Stomach smooth muscle (tissue), 2 donors: ENCODE data around the gene HTT.

Source experiments
- H3K27ac ChIP-seq: one replicate; pipeline ENCODE4 v1.7.0; 2013; ENCODE audit warnings: mild to moderate bottlenecking, low read length, inconsistent platforms
- H3K27me3 ChIP-seq, 2 donors: one replicate each; pipeline ENCODE4 v1.7.0; 2013; ENCODE audit warnings: low read length in 2 of 2; ENCODE audit not compliant: insufficient read depth in 2 of 2, control insufficient read depth in 1 of 2
- H3K36me3 ChIP-seq, 2 donors: one replicate each; pipeline ENCODE4 v1.7.0; 2013; ENCODE audit warnings: low read length in 2 of 2; ENCODE audit not compliant: control insufficient read depth in 2 of 2, insufficient read depth in 2 of 2
- H3K4me1 ChIP-seq: one replicate; pipeline ENCODE4 v1.7.0; 2013; ENCODE audit warnings: low read length; ENCODE audit not compliant: control insufficient read depth, insufficient read depth
- H3K4me3 ChIP-seq, 2 donors: one replicate each; pipeline ENCODE4 v1.7.0; 2013; ENCODE audit warnings: low read length in 2 of 2
- H3K9ac ChIP-seq, 2 donors: one replicate each; pipeline ENCODE4 v1.7.0; 2013; ENCODE audit warnings: low read length in 2 of 2, mild to moderate bottlenecking in 1 of 2
- H3K9me3 ChIP-seq, 2 donors: one replicate each; pipeline ENCODE4 v1.7.0; 2013; ENCODE audit warnings: low read length in 2 of 2; ENCODE audit not compliant: control insufficient read depth in 2 of 2
- donor health status: healthy.
- donor health status: Pancreatic carcinoma.

Gene HTT

GRCh38 chr4:3074078-3074845 lies at the start of gene HTT, which contains the start of gene HTT-AS:
Gene HTT (plus strand): TSS chr4:3074681. CDS start chr4:3074826, 145 bp downstream.
Gene HTT-AS (minus strand): TSS chr4:3074538.
- no peaks in the 10 kb centered on the region for H3K9me3 ChIP-seq
- peak within 1 kb of the TSS; percentile 84 to 87 for H3K9ac ChIP-seq
- peaks cover 17% of the 10 kb centered on the region for H3K4me1 ChIP-seq
- peak within 1 kb of the TSS; percentile 77 to 92 for H3K4me3 ChIP-seq
- no peaks in the 10 kb centered on the region for H3K27me3 ChIP-seq
- H3K36me3 ChIP-seq, result no peaks in the 10 kb centered on the region
- H3K27ac ChIP-seq, result peak within 1 kb of the TSS; percentile 55

- Histone ChIP-seq H3K9me3 (no peaks in the 10 kb centered on the region), H3K4me1 (no peaks in the 10 kb centered on the region), H3K27me3 (no peaks in the 10 kb centered on the region), H3K9ac (no peak overlapping the region), H3K27ac (no peak overlapping the region), H3K4me3 (no peak overlapping the region), H3K36me3 (no peaks in the 10 kb centered on the region)
Observed at GRCh38 chr4:3025881-3026280, 48.6 kb upstream of the HTT start.

GRCh38 chr4:3026540-3026939 lies 47.9 kb upstream of the HTT start:
- Histone ChIP-seq H3K27me3 (peaks cover 0 to 2% of the 10 kb centered on the region in 2 donors), H3K36me3 (no peaks in the 10 kb centered on the region), H3K4me3 (no peak overlapping the region), H3K9ac (no peak overlapping the region), H3K27ac (no peak overlapping the region), H3K4me1 (no peaks in the 10 kb centered on the region), H3K9me3 (no peaks in the 10 kb centered on the region)

- Histone ChIP-seq H3K9ac (no peak overlapping the region), H3K4me3 (no peak overlapping the region), H3K4me1 (no peaks in the 10 kb centered on the region), H3K36me3 (no peaks in the 10 kb centered on the region), H3K27ac (no peak overlapping the region), H3K27me3 (peaks cover 0 to 2% of the 10 kb centered on the region in 2 donors), H3K9me3 (no peaks in the 10 kb centered on the region)
Observed at GRCh38 chr4:3029464-3029863, 45.0 kb upstream of the HTT start.

GRCh38 chr4:3030566-3031356 lies 43.7 kb upstream of the HTT start:
- H3K9me3 ChIP-seq, result no peaks in the 10 kb centered on the region
- H3K4me1 ChIP-seq, result no peaks in the 10 kb centered on the region
- no peak overlapping the region for H3K27ac ChIP-seq
- no peaks in the 10 kb centered on the region for H3K36me3 ChIP-seq
- H3K27me3 ChIP-seq, result peaks cover 0 to 2% of the 10 kb centered on the region in 2 donors
- H3K9ac ChIP-seq, result no peak overlapping the region
- H3K4me3 ChIP-seq, result no peak overlapping the region

- no peak overlapping the region for H3K9ac ChIP-seq
- no peaks in the 10 kb centered on the region for H3K9me3 ChIP-seq
- H3K27me3 ChIP-seq, result peaks cover 0 to 2% of the 10 kb centered on the region in 2 donors
- H3K4me1 ChIP-seq, result no peaks in the 10 kb centered on the region
- no peak overlapping the region for H3K4me3 ChIP-seq
- H3K36me3 ChIP-seq, result no peaks in the 10 kb centered on the region
- H3K27ac ChIP-seq, result no peak overlapping the region
Observed at GRCh38 chr4:3031357-3032082, 43.0 kb upstream of the HTT start.

- H3K9me3 ChIP-seq, result no peaks in the 10 kb centered on the region
Observed at GRCh38 chr4:3034231-3034630, 40.2 kb upstream of the HTT start.

GRCh38 chr4:3035249-3035648 lies 39.2 kb upstream of the HTT start:
- Histone ChIP-seq H3K27ac (no peak overlapping the region), H3K36me3 (no peaks in the 10 kb centered on the region), H3K9me3 (no peaks in the 10 kb centered on the region), H3K4me3 (no peak overlapping the region), H3K4me1 (peaks cover 16% of the 10 kb centered on the region), H3K9ac (no peak overlapping the region), H3K27me3 (peaks cover 0 to 2% of the 10 kb centered on the region in 2 donors)

More at GRCh38 chr4:3034231-3034630, 40.2 kb upstream of the HTT start:
- peaks cover 16% of the 10 kb centered on the region for H3K4me1 ChIP-seq
- no peak overlapping the region for H3K27ac ChIP-seq
- peaks cover 0 to 2% of the 10 kb centered on the region in 2 donors for H3K27me3 ChIP-seq
- H3K36me3 ChIP-seq, result no peaks in the 10 kb centered on the region
- no peak overlapping the region for H3K4me3 ChIP-seq
- H3K9ac ChIP-seq, result no peak overlapping the region

- peaks cover 0 to 2% of the 10 kb centered on the region in 2 donors for H3K27me3 ChIP-seq
- H3K9me3 ChIP-seq, result no peaks in the 10 kb centered on the region
- no peak overlapping the region for H3K9ac ChIP-seq
- no peaks in the 10 kb centered on the region for H3K36me3 ChIP-seq
- H3K4me1 ChIP-seq, result peaks cover 16% of the 10 kb centered on the region
- no peak overlapping the region for H3K27ac ChIP-seq
- no peak overlapping the region for H3K4me3 ChIP-seq
Observed at GRCh38 chr4:3035674-3036073, 38.8 kb upstream of the HTT start.

- H3K36me3 ChIP-seq, result no peaks in the 10 kb centered on the region
- H3K4me1 ChIP-seq, result peaks cover 21% of the 10 kb centered on the region
- H3K27me3 ChIP-seq, result no peaks in the 10 kb centered on the region
- H3K27ac ChIP-seq, result no peak overlapping the region
- no peak overlapping the region for H3K9ac ChIP-seq
- H3K4me3 ChIP-seq, result no peak overlapping the region
- no peaks in the 10 kb centered on the region for H3K9me3 ChIP-seq
Observed at GRCh38 chr4:3036131-3036952, 38.1 kb upstream of the HTT start.
